ENCODE measurements around the gene UNC5A. TPM values are rescaled to one million over a fixed set of nuclear protein-coding genes. Genes with fewer than 3 reads are reported as not detected.

The UNC5A gene
- total RNA-seq, 1 experiment from 2014 or later: 0.07 TPM

DNA sequence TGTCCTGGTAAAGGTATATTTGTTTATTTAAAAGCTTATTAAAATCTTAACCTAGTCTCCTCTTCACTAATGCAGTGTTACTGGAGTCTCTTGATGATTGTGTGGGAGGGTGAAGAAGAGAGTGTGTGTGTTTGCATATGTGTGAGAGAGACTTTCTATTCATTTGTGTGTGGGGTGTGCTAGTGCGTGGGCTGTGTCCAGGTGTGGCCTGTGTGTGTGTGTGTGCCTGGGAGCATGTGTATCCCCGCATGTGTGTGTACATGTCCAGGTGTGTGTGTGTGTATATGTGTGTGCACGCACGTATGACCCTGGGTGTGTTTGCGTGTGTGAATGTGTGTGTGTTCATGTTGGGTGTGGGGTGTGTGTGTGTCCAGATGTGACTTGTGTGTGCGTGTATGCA is 10.3 kb upstream of the UNC5A start:
- Histone ChIP-seq H3K27ac (ENCODE audit: low read length) (no peak overlapping the region), H2AFZ (ENCODE audit: low read length) (no peak overlapping the region), H3K4me2 (ENCODE audit: low read length) (no peak overlapping the region), H3K79me2 (ENCODE audit: low read length) (no peaks in the 10 kb centered on the region), H3K9me2 (replicated peaks; ENCODE audit: low read length) (no peaks in the 10 kb centered on the region), H3K27me3 (ENCODE audit: low read length) (peaks cover 3% of the 10 kb centered on the region; the same call in 1 of the 2 replicates), H3K9ac (ENCODE audit: low read length) (no peak overlapping the region), H3K4me1 (ENCODE audit: insufficient read depth, low read length) (peaks cover 12% of the 10 kb centered on the region), H3K9me3 (ENCODE audit: low read length) (no peaks in the 10 kb centered on the region), H3F3A (ENCODE audit: low read length, unreplicated experiment) (no peaks in the 10 kb centered on the region), H4K20me1 (ENCODE audit: low read length) (no peaks in the 10 kb centered on the region), H3K4me3 (ENCODE audit: low read length) (no peak overlapping the region), H3K36me3 (ENCODE audit: low read depth, low read length) (no peaks in the 10 kb centered on the region)
- CTCF ChIA-PET: no interaction called here
- intact Hi-C loops (cut with micrococcal nuclease): no loop called here
- no TSS peak for BruUV-seq (replicated peaks)
- TF ChIP-seq EZH2phosphoT487 (IDR thresholded peaks at IDR 0.05; ENCODE audit: borderline replicate concordance, low read length) (no peak), EZH2 (IDR thresholded peaks at IDR 0.05; ENCODE audit: low read length, unreplicated experiment) (no peak)
- TF ChIP-seq, protein P1, sequence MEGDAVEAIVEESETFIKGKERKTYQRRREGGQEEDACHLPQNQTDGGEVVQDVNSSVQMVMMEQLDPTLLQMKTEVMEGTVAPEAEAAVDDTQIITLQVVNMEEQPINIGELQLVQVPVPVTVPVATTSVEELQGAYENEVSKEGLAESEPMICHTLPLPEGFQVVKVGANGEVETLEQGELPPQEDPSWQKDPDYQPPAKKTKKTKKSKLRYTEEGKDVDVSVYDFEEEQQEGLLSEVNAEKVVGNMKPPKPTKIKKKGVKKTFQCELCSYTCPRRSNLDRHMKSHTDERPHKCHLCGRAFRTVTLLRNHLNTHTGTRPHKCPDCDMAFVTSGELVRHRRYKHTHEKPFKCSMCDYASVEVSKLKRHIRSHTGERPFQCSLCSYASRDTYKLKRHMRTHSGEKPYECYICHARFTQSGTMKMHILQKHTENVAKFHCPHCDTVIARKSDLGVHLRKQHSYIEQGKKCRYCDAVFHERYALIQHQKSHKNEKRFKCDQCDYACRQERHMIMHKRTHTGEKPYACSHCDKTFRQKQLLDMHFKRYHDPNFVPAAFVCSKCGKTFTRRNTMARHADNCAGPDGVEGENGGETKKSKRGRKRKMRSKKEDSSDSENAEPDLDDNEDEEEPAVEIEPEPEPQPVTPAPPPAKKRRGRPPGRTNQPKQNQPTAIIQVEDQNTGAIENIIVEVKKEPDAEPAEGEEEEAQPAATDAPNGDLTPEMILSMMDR (conservative IDR thresholded peaks at IDR 0.05; ENCODE audit: low read depth, low read length): no peak
- no peak for ATAC-seq
- DNase-seq: no peak
- POLR2A ChIA-PET (ENCODE audit: unreplicated experiment): no interaction called here

DNA sequence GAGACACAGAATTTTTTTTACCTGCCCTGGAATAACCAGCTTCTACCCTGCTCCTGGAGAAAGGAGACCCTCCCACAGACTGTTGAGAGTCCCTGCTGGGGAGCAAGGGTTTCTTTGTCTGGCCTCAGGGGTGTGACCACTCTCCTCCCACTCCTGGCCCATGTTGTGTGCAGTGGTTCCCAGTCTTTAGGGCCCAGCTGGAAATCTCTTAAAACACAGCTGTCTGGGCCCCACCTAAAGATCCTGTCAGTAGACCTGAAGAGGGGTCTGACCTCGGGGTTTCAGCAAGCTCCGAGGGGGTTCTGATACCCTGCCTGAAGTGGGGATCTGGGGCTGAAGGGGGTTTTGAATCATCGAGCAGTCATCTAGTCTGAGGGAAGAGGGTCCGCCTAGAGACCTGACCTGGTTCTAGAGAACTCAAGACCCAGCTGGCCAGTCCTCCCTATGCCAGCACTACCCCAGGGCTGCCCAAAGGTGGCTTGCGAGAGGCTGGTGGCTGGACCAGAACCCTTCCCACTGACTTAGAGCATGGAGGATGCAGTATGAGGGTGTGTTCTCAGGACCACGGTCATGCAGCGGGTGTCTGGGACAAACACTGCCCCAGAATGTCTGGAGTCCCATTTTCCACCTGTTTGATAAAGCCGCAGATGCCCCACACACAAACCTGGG is 8.1 kb upstream of the UNC5A start:
- Histone ChIP-seq H3K9me2 (replicated peaks; ENCODE audit: low read length) (no peaks in the 10 kb centered on the region), H4K20me1 (ENCODE audit: low read length) (no peaks in the 10 kb centered on the region), H2AFZ (ENCODE audit: low read length) (no peak overlapping the region), H3K4me3 (ENCODE audit: low read length) (no peak overlapping the region), H3F3A (ENCODE audit: low read length, unreplicated experiment) (no peaks in the 10 kb centered on the region), H3K9me3 (ENCODE audit: low read length) (no peaks in the 10 kb centered on the region), H3K79me2 (ENCODE audit: low read length) (no peaks in the 10 kb centered on the region), H3K4me2 (ENCODE audit: low read length) (no peak overlapping the region), H3K27me3 (ENCODE audit: low read length) (peaks cover 14% of the 10 kb centered on the region; the same call in 1 of the 2 replicates), H3K36me3 (ENCODE audit: low read depth, low read length) (no peaks in the 10 kb centered on the region), H3K27ac (ENCODE audit: low read length) (no peak overlapping the region), H3K4me1 (ENCODE audit: insufficient read depth, low read length) (no peaks in the 10 kb centered on the region), H3K9ac (ENCODE audit: low read length) (no peak overlapping the region)
- intact Hi-C loops (cut with micrococcal nuclease): no loop called here
- ATAC-seq (no peak), DNase-seq (no peak)
- POLR2A ChIA-PET (ENCODE audit: unreplicated experiment): no interaction called here
- TF ChIP-seq EZH2phosphoT487 (IDR thresholded peaks at IDR 0.05; ENCODE audit: borderline replicate concordance, low read length) (no peak), EZH2 (IDR thresholded peaks at IDR 0.05; ENCODE audit: low read length, unreplicated experiment) (no peak)
- TF ChIP-seq, protein P1 (conservative IDR thresholded peaks at IDR 0.05; ENCODE audit: low read depth, low read length): no peak
- CTCF ChIA-PET: no interaction called here
- BruUV-seq (replicated peaks): no TSS peak

Measured in PC-3 (cell line).